DOHH2 (cell line): Measurements from ENCODE around the gene ZNF180.

ENCODE experiments used
- H3F3A ChIP-seq: fragments of 200-600 bp; sonication (generic), shearing (Covaris generic); 2 replicates; pipeline ENCODE4 v1.6.0; 2016; ENCODE audit warnings: antibody characterized with exemption, mild to moderate bottlenecking; ENCODE audit not compliant: control insufficient read depth, insufficient read depth
- H3K27ac ChIP-seq: fragments of 200-600 bp; sonication (generic); 2 replicates; pipeline ENCODE4 v1.5.1; 2014; ENCODE audit warnings: low read depth, mild to moderate bottlenecking, low read length, moderate library complexity
- H3K27me3 ChIP-seq: fragments of 200-600 bp; sonication (generic); 2 replicates; pipeline ENCODE4 v1.6.1; 2014; ENCODE audit warnings: mild to moderate bottlenecking, low read length, mixed read lengths; ENCODE audit not compliant: control insufficient read depth
- H3K36me3 ChIP-seq: fragments of 200-600 bp; sonication (generic); 2 replicates; pipeline ENCODE4 v1.6.1; 2014; ENCODE audit warnings: mild to moderate bottlenecking, low read length, moderate library complexity, mixed read lengths; ENCODE audit not compliant: control insufficient read depth
- H3K4me1 ChIP-seq: fragments of 200-600 bp; sonication (generic); 2 replicates; pipeline ENCODE4 v1.6.1; 2014; ENCODE audit warnings: mild to moderate bottlenecking, low read length, mixed read lengths; ENCODE audit not compliant: control insufficient read depth
- H3K4me2 ChIP-seq: fragments of 200-600 bp; sonication (generic); 2 replicates; pipeline ENCODE4 v1.6.0; 2014; ENCODE audit warnings: mild to moderate bottlenecking, low read length, moderate library complexity
- H3K4me3 ChIP-seq: fragments of 200-600 bp; sonication (generic); 2 replicates; pipeline ENCODE4 v1.5.1; 2014; ENCODE audit warnings: mild to moderate bottlenecking, low read length, mixed read lengths
- H3K79me2 ChIP-seq: fragments of 200-600 bp; sonication (generic); 2 replicates; pipeline ENCODE4 v1.6.1; 2014; ENCODE audit warnings: mild to moderate bottlenecking, low read length, mixed read lengths; ENCODE audit not compliant: control insufficient read depth
- H3K9me2 ChIP-seq: fragments of 200-600 bp; sonication (generic); replicated peaks from 2 replicates; pipeline ENCODE4 v1.6.1; 2014; ENCODE audit warnings: mild to moderate bottlenecking, low read length, mixed read lengths; ENCODE audit not compliant: control insufficient read depth
- H3K9me3 ChIP-seq: fragments of 200-600 bp; sonication (generic); 2 replicates; pipeline ENCODE4 v1.6.1; 2014; ENCODE audit warnings: antibody characterized with exemption, low read length, mixed read lengths; ENCODE audit not compliant: control insufficient read depth, insufficient read depth
- H4K20me1 ChIP-seq: fragments of 200-600 bp; sonication (generic); 2 replicates; pipeline ENCODE4 v1.6.0; 2014; ENCODE audit warnings: low read depth, mild to moderate bottlenecking, antibody characterized with exemption, low read length, moderate library complexity; ENCODE audit not compliant: control insufficient read depth, insufficient read depth
- EZH2phosphoT487 ChIP-seq: fragments of 200-600 bp; sonication (generic); IDR thresholded peaks from 2 replicates; pipeline ENCODE4 v1.6.1; 2017; ENCODE audit warnings: borderline replicate concordance, mild to moderate bottlenecking, antibody characterized with exemption, low read length, moderate library complexity, mixed read lengths
- TF ChIP-seq, protein P1 (sequence below): fragments of 200-600 bp; sonication (generic); IDR thresholded peaks from one replicate; pipeline ENCODE4 v1.5.1; 2014; ENCODE audit warnings: antibody characterized with exemption, mild to moderate bottlenecking, low read depth, low read length; ENCODE audit not compliant: poor library complexity, severe bottlenecking

ZNF180 gene

DNA sequence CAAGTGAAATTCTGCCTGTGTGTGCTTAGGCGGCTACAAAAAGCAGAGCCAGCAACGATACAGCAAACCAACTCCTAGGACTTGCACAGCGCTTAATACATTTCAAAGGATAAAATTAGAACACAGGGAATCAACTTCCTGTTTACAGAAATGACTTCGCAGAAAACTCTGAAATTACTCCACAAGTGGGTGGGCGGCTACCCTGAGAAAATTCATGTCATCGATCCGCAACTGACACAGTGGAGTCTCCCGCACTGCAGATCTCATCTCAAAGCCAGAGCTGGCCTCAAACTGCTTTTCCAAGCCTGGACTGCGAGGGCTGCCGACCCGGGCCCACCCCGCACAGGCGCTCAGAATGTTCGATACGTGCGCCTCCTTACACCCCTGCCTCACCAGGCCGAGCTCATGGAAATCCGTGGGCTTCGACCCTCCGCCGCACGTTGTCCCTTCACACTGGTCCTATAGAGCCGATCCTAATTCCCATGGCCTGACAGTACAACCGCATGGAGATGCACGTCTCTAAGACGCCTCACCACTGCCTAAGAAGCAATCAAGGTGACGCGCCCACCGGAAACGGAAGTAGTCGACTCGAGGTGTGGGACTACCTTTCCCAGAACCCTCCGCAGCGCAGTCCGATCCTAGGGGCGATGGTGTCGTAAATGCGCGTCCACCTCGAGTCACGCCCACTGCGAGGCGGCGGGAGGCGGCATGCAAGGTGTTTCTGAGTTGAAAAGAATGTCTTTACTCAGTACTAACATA, 52.2 kb downstream of the ZNF180 start, which contains the start of gene ZNF229:
Gene ZNF229 (minus strand): TSS at position 557 of the 759 bp plus-strand sequence. CDS start 5,625 bp downstream, outside the sequence.
- no peaks in the 10 kb centered on the region for H3K79me2 ChIP-seq
- no peak within 1 kb of the TSS for H3K27ac ChIP-seq
- H3K27me3 ChIP-seq = no peaks in the 10 kb centered on the region
- no peak within 1 kb of the TSS for H3K4me3 ChIP-seq
- no peak within 1 kb of the TSS for H3K4me2 ChIP-seq
- no peaks in the 10 kb centered on the region for H3K9me2 ChIP-seq
- H3K9me3 ChIP-seq = peaks cover 24% of the 10 kb centered on the region; the same call in 1 of the 2 replicates
- TF ChIP-seq, protein P1, sequence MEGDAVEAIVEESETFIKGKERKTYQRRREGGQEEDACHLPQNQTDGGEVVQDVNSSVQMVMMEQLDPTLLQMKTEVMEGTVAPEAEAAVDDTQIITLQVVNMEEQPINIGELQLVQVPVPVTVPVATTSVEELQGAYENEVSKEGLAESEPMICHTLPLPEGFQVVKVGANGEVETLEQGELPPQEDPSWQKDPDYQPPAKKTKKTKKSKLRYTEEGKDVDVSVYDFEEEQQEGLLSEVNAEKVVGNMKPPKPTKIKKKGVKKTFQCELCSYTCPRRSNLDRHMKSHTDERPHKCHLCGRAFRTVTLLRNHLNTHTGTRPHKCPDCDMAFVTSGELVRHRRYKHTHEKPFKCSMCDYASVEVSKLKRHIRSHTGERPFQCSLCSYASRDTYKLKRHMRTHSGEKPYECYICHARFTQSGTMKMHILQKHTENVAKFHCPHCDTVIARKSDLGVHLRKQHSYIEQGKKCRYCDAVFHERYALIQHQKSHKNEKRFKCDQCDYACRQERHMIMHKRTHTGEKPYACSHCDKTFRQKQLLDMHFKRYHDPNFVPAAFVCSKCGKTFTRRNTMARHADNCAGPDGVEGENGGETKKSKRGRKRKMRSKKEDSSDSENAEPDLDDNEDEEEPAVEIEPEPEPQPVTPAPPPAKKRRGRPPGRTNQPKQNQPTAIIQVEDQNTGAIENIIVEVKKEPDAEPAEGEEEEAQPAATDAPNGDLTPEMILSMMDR = no peak
- no peak for TF ChIP-seq EZH2phosphoT487
- H3F3A ChIP-seq = no peaks in the 10 kb centered on the region
- no peaks in the 10 kb centered on the region for H3K36me3 ChIP-seq
- H4K20me1 ChIP-seq = no peaks in the 10 kb centered on the region
- H3K4me1 ChIP-seq = no peaks in the 10 kb centered on the region

DNA sequence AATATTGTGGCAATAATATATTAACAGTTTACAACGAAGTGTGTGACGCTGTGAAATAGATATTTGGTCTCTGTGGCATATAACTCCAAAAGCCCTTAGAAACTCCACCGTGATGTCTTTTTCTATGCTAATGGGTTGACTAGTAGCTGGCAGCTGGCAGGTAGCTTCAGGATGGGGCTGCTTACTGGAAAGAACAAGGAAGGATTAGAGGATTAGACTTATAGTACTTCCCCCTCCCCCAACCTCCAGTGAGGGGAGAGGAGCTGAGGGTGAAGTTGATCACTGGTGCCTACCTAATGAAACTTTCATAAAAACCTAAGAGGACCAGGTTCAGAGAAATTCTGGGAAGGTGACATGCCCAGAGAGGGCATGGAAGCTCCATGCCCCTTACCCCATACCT, 61.9 kb downstream of the ZNF180 start:
- TF ChIP-seq, protein P1 = no peak
- no peak for TF ChIP-seq EZH2phosphoT487
- Histone ChIP-seq H3K36me3 (no peaks in the 10 kb centered on the region), H3K9me3 (peaks cover 10% of the 10 kb centered on the region)

DNA sequence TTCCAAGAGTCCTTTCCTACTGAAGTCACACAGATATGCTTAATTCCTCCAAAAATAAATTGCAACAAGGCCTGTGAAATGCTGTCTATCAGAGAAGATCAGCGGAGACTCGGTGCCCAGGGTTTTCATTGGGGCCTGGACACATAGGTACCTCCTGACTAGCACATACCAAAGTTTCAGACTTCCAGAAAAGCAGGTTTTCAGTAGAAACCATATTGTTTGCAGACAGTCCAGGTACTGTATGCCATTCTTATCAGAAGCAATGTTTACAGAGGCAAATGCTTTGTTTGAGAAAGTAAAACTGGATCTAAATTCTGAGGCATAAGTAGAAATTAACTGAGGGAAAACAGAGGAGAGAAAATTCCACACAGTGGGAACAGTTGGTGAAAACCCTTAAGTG, 64.9 kb downstream of the ZNF180 start:
- H3K27ac ChIP-seq = no peak overlapping the region
- no peaks in the 10 kb centered on the region for H3K79me2 ChIP-seq
- no peaks in the 10 kb centered on the region for H3K36me3 ChIP-seq
- H3K4me1 ChIP-seq = no peaks in the 10 kb centered on the region
- no peak overlapping the region for H3K4me2 ChIP-seq
- peaks cover 10% of the 10 kb centered on the region for H3K9me3 ChIP-seq
- H3K4me3 ChIP-seq = no peak overlapping the region
- no peaks in the 10 kb centered on the region for H3K9me2 ChIP-seq
- H4K20me1 ChIP-seq = no peaks in the 10 kb centered on the region
- TF ChIP-seq, protein P1 = no peak
- no peak for TF ChIP-seq EZH2phosphoT487
- no peaks in the 10 kb centered on the region for H3K27me3 ChIP-seq
- no peaks in the 10 kb centered on the region for H3F3A ChIP-seq

More for the DNA sequence above, 61.9 kb downstream of the ZNF180 start:
- Histone ChIP-seq H3K4me3 (no peak overlapping the region), H3K79me2 (no peaks in the 10 kb centered on the region), H3K27ac (no peak overlapping the region), H4K20me1 (no peaks in the 10 kb centered on the region), H3F3A (no peaks in the 10 kb centered on the region), H3K9me2 (no peaks in the 10 kb centered on the region), H3K4me1 (no peaks in the 10 kb centered on the region), H3K4me2 (no peak overlapping the region), H3K27me3 (no peaks in the 10 kb centered on the region)
